ENCODE measurements around the gene CNPY4.
A peak's percentile ranks its signal among the peaks of the same experiment; 100 is the strongest.
"Not testable (repeated sequence)": the region's sequence is repeated elsewhere in the genome, so short reads cannot be mapped to it uniquely, and the experiment has no call there.

Gene CNPY4

DNA sequence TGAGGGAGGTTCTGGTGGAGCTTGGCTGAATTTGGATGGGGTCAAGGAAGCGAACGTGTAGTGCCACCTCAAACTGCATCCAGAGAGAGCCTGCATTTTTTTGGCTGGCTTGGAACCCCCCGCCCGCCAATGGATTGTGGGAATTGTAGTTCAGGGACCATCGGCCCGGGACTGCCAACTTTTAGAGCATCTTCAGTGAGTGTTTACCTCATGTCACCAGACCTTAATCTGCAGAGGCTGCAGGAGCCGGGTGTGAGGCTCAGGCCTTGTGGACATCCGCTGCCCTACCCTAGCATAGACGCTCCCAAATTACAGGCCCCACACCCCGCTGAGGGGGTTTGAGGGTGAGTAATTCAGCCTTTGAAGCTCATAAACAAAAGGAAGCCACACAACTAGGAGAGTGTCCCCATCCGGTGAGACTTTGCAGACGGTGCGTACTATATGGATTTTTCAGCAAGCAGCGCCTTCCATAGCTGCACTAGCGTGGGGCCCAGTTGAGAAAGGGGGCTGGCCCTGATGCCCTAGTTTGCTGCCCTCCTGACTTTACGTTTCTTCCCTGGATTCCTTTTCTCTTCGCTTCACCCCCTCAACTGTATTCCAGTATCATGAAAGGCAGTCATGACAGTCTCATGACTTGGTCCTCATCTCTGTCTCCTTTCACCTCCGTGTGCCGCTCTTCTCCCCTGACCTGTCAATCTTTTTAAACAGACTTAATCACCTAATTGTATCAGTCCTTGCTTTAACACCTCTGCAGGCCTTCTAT, 717 bp downstream of the CNPY4 start:
- peak; percentile 75 for DNase-seq

DNA sequence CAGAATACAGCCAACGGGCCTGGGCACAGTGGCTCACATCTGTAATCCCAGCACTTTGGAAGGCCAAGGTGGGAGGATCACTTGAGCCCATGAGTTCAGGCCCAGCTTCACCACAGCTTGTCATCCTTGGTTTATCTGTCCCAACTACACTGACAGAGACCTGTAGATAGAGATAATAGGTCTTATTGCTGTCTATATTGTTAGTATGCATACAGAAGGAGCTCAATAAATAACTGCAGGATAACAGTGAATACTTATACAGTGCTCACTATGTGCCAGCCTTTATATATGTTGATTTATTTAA, 1.3 kb downstream of the CNPY4 start:
- DNase-seq, result no peak

- DNase-seq, result no peak
These were observed 2.6 kb downstream of the CNPY4 start for GRCh38 chr7:100122067-100122466.

DNA sequence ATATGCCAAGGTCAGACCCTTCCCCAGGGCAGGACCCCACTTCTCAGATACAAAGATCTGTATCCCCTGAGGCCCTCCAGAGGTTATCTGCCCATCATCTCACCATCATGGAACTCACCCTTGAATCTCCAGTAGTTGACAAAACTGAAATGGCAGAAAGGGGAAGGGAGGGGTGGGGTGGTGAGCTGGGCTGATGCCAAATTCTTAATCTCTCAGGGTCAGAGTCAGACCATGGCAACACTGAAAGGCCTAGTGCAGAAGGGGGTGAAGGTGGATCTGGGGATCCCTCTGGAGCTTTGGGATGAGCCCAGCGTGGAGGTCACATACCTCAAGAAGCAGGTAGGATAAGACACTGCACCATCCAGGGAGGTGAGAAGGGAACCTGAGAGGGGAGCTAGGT, 3.1 kb downstream of the CNPY4 start:
- no peak for DNase-seq

DNA sequence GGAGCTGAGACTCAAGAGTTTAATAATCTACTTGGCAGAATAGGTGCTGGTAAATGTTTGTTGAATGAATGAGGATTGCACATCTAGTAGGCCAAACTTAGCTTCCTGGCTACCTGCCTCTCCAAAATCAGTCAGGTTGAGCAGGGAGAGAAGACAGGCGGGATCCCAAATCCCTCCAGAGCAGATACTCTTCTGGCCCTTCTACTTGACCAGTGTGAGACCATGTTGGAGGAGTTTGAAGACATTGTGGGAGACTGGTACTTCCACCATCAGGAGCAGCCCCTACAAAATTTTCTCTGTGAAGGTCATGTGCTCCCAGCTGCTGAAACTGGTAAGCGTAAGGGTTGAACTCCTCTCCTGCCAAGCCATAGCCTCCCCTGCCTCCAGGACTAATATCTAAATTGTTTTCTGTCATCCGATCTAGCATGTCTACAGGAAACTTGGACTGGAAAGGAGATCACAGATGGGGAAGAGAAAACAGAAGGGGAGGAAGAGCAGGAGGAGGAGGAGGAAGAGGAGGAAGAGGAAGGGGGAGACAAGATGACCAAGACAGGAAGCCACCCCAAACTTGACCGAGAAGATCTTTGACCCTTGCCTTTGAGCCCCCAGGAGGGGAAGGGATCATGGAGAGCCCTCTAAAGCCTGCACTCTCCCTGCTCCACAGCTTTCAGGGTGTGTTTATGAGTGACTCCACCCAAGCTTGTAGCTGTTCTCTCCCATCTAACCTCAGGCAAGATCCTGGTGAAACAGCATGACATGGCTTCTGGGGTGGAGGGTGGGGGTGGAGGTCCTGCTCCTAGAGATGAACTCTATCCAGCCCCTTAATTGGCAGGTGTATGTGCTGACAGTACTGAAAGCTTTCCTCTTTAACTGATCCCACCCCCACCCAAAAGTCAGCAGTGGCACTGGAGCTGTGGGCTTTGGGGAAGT, 5.1 kb downstream of the CNPY4 start:
- no peak for DNase-seq

- DNase-seq, result no peak
These were observed 7.0 kb downstream of the CNPY4 start for GRCh38 chr7:100126239-100126930.

- peak; percentile 91 for DNase-seq
These were observed 7.8 kb downstream of the CNPY4 start, which contains the start of gene MBLAC1 for GRCh38 chr7:100126931-100127865. Gene MBLAC1, plus strand, starts transcription at chr7:100126967. Its CDS starts 429 bp downstream, at chr7:100127396.

DNA sequence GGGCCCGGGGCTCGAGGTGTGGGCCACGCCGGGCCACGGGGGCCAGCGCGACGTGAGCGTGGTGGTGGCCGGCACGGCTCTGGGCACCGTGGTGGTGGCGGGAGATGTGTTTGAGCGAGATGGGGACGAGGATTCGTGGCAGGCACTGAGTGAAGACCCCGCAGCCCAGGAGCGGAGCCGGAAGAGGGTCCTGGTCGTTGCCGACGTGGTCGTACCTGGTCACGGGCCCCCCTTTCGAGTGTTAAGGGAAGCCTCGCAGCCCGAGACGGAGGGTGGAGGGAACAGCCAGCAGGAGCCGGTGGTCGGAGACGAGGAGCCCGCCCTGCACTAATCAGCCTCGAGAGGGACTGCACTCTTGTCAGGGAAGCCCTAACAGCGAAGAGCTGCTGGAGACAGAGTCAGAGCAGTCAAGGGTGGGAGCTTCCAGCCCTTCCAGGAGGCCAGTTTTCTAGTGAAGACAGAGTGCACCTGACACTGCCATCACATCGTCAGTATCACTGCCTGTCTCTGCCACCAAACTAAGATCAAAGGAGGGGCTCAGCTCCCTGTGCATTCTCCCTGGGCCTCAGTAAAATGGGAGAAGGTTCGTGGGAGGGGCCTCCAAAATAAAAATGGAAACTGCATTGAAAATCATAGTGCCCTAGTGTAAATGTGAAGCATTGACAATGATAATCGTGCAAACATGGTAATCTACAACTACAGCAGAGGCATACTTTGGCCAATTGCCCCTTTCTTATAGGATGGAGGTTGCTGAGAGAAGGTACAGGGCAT, 8.6 kb downstream of the CNPY4 start:
- no peak for DNase-seq

GRCh38 chr7:100128637-100128963, 9.2 kb downstream of the CNPY4 start:
- no peak for DNase-seq

DNA sequence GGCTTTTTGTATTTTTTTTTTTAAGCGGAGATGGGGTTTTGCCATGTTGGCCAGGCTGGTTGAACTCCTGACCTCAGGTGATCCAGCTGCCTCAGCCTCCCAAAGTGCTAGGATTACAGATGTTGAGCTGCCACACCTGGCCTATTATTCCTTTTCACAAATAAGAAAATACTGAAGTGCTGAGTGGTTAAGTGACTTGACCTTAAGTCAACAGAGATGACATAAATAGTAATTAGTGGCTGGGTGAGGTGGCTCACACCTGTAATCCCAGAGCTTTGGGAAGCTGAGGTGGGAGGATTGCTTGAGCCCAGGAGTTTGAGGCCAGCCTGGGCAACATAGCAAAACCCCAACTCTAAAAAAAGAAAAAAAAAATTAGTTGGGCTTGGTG, 10.8 kb downstream of the CNPY4 start:
- not testable (repeated sequence) for DNase-seq

DNA sequence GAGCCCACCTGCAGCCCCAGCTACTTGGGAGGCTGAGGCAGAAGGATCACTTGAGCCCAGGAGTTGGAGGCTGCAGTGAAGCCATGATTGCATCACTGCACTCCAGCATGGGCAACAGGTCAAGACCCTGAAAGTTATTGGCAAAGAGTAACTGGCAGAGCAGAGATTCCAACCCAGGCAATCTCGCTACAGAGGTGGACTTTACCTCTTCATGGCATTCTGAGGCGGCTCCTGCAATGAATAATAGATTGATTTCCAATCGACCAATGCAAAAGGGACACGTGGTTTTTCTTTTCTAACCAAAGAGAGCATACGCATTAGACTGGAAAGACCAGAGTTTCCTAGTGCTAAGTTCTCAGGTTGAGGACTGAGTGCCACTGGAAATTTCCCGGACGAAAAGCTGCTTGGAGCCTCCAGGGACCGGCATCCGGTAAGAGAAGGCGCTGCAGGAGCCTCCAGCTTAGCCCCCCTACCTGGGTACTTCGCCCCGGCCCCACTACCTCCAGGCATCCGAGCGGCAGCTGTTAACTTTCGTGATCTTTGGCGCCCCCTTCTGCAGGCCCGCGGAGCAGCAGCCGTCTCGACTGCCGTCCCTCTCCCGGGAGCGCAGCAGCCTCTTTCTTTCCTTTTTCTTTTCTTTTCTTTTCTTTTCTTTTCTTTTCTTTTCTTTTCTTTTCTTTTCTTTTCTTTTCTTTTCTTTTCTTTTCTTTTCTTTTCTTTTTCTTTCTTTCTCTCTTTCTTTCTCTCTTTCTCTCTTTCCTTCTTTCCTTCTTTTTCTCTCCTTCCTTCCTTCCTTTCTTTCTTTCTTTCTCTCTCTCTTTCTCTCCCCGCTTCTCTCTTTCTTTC, 11.4 kb downstream of the CNPY4 start:
- DNase-seq, result peak; percentile 79

GRCh38 chr7:100132126-100132525, 12.7 kb downstream of the CNPY4 start:
- no peak for DNase-seq

GRCh38 chr7:100132697-100133151, 13.3 kb downstream of the CNPY4 start:
- DNase-seq, result peak; percentile 66

DNA sequence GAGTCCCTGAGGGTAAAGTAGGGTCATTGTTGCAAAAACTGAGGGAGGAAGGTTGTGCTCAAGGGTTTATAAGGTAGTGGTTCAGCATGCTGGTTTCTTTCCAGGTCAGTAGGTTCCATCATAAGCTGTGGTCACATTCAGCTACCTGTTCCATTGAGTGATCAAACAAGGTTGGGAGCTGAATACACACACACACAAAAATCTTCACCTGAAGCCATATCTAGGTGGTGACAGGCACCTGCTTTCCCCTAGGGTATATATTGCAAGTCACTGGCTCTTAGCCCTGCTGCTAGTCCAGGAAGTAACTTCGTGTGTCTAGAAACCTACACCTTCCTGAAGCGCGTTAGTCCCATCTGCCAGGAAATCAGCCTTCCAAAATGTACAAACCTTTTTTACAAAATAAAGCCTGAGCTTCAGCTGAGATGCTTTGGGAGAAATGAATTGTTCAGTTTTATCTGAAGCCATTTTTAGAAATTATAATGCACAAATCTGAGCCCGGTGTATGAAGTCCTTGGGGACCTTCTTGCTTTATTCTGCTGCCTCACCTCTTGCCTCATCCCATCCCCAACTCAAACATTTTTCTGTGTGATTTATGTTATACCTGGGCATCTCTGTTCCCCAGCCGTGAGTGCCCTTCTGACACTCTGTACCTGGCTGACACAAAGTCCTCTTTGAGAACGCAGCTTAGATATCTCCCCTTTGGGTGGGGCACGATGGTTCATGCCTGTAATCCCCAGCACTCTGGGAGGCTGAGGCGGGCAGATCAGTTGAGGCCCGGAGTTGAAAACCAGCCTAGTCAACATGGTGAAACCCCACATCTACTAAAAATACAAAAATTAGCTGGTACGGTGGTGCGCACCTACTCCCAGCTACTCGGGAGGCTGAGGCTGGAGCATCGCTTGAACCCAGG, 18.7 kb downstream of the CNPY4 start:
- no peak for DNase-seq

- DNase-seq, result no peak
These were observed 22.1 kb downstream of the CNPY4 start for GRCh38 chr7:100141555-100141949.

- no peak for DNase-seq
These were observed 23.0 kb downstream of the CNPY4 start for GRCh38 chr7:100142461-100142860.

DNA sequence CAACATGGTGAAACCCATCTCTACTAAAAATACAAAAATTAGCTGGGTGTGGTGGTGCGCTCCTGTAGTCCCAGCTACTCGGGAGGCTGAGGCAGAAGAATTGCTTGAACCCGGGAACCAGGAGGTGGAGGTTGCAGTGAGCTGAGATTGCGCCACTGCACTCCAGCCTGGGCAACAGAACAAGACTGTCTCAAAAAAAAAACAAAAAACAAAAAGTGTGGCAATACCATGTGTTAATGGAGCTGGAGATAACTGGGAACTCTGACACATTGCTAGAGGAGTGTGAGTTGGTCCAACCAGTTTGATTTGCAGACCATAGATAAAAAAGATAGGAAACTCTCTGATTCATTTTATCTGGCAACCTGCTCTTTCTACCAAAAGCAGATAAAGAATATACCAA, 26.9 kb downstream of the CNPY4 start:
- DNase-seq, result not testable (repeated sequence)

- no peak for DNase-seq
These were observed 27.8 kb downstream of the CNPY4 start for GRCh38 chr7:100147278-100147677.

DNA sequence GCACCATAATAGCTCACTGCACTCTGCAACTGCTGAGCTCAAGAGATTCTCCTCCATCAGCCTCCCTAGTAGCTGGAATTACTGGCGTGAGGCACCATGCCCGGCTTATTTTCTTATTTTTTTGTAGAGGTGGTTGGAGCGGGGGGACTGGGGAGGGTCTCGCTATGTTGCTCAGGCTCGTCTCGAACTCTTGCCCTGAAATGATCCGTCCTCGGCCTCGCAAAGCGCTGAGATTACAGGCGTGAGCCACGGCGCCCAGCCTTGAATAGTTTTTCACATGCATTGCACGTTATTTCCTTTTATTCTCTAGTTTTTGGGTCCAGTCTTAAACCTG, 28.8 kb downstream of the CNPY4 start:
- DNase-seq, result no peak

All from stimulated activated CD4-positive, alpha-beta T cell treated with anti-CD3 and anti-CD28 coated beads, Interleukin-1b, Interleukin-23, amount 100 ng/mL, for 48 hours (primary cell).